H7 (cell line): ENCODE results near the gene CRYGA. TPM values are rescaled to one million over a fixed set of nuclear protein-coding genes. Genes with fewer than 3 reads are reported as not detected.

ENCODE experiments used
- DNase-seq: peaks from one replicate; pipeline ENCODE4 v3.0.0; 2012
- H3K27me3 ChIP-seq: 2 replicates; pipeline ENCODE4 v1.6.0; 2011; ENCODE audit warnings: mild to moderate bottlenecking, low read length; ENCODE audit not compliant: control insufficient read depth, insufficient read depth
- H3K36me3 ChIP-seq: replicated peaks from 2 replicates; pipeline ENCODE4 v1.5.1; 2011; ENCODE audit warnings: low read length; ENCODE audit not compliant: control insufficient read depth, insufficient read depth
- H3K4me3 ChIP-seq: 2 replicates; pipeline ENCODE4 v1.5.1; 2011; ENCODE audit warnings: low read depth, mild to moderate bottlenecking, control low read depth, low read length, moderate library complexity; ENCODE audit not compliant: insufficient read depth
- total RNA-seq: library from RNA; depleted of rRNA; stranded (reverse); fragments of >200 nt; shearing (Covaris generic); gene quantifications from 2 replicates; pipeline ENCODE4 v1.2.3, GENCODE V29; 2014; rRNA removed

Gene CRYGA
- not detected in 2 replicates for total RNA-seq

- DNase-seq, result no peak
- H3K4me3 ChIP-seq, result no peak within 1 kb of the TSS
- H3K27me3 ChIP-seq, result no peaks in the 10 kb centered on the region
- H3K36me3 ChIP-seq, result no peaks in the 10 kb centered on the region
Measured at GRCh38 chr2:208163489-208163888, at the start of gene CRYGA. TSS of gene CRYGA (minus strand) at chr2:208163589. CDS start at chr2:208163556, 33 bp downstream.

GRCh38 chr2:208210688-208211451 lies 47.5 kb upstream of the CRYGA start:
- no peaks in the 10 kb centered on the region for H3K27me3 ChIP-seq
- no peaks in the 10 kb centered on the region for H3K36me3 ChIP-seq
- no peak for DNase-seq
- H3K4me3 ChIP-seq, result no peak overlapping the region

GRCh38 chr2:208208335-208209085 lies 45.1 kb upstream of the CRYGA start:
- H3K4me3 ChIP-seq, result no peak overlapping the region
- no peaks in the 10 kb centered on the region for H3K36me3 ChIP-seq
- DNase-seq, result no peak
- H3K27me3 ChIP-seq, result no peaks in the 10 kb centered on the region

GRCh38 chr2:208207769-208208168 lies 44.4 kb upstream of the CRYGA start:
- DNase-seq, result no peak
- H3K4me3 ChIP-seq, result no peak overlapping the region
- H3K27me3 ChIP-seq, result no peaks in the 10 kb centered on the region
- no peaks in the 10 kb centered on the region for H3K36me3 ChIP-seq

GRCh38 chr2:208204166-208204565 lies 40.8 kb upstream of the CRYGA start:
- Histone ChIP-seq H3K36me3 (no peaks in the 10 kb centered on the region), H3K27me3 (no peaks in the 10 kb centered on the region), H3K4me3 (no peak overlapping the region)
- DNase-seq, result no peak

GRCh38 chr2:208195531-208195930 lies 32.1 kb upstream of the CRYGA start:
- no peaks in the 10 kb centered on the region for H3K36me3 ChIP-seq
- H3K4me3 ChIP-seq, result no peak overlapping the region
- no peaks in the 10 kb centered on the region for H3K27me3 ChIP-seq
- no peak for DNase-seq

- Histone ChIP-seq H3K36me3 (no peaks in the 10 kb centered on the region), H3K27me3 (no peaks in the 10 kb centered on the region), H3K4me3 (no peak overlapping the region)
- no peak for DNase-seq
Measured at GRCh38 chr2:208192611-208193236, 29.3 kb upstream of the CRYGA start.

- peak; percentile 24 for DNase-seq
Measured at GRCh38 chr2:208189810-208190503, 26.6 kb upstream of the CRYGA start, which contains the start of gene C2orf80. TSS of gene C2orf80 (minus strand) at chr2:208190030. CDS start at chr2:208186986, 3,044 bp downstream.

GRCh38 chr2:208189069-208189809 lies 25.9 kb upstream of the CRYGA start:
- no peaks in the 10 kb centered on the region for H3K36me3 ChIP-seq
- no peaks in the 10 kb centered on the region for H3K27me3 ChIP-seq
- DNase-seq, result no peak
- H3K4me3 ChIP-seq, result no peak overlapping the region

More at GRCh38 chr2:208189810-208190503, 26.6 kb upstream of the CRYGA start, which contains the start of gene C2orf80:
- H3K36me3 ChIP-seq, result no peaks in the 10 kb centered on the region
- H3K4me3 ChIP-seq, result no peak within 1 kb of the TSS
- H3K27me3 ChIP-seq, result no peaks in the 10 kb centered on the region

- no peaks in the 10 kb centered on the region for H3K36me3 ChIP-seq
- no peak overlapping the region for H3K4me3 ChIP-seq
- no peaks in the 10 kb centered on the region for H3K27me3 ChIP-seq
- peak; percentile 26 for DNase-seq
Measured at GRCh38 chr2:208186893-208187292, 23.5 kb upstream of the CRYGA start.

- DNase-seq, result peak; percentile 28
- Histone ChIP-seq H3K27me3 (no peaks in the 10 kb centered on the region), H3K4me3 (no peak overlapping the region), H3K36me3 (no peaks in the 10 kb centered on the region)
Measured at GRCh38 chr2:208186465-208186864, 23.1 kb upstream of the CRYGA start.

- no peaks in the 10 kb centered on the region for H3K27me3 ChIP-seq
- DNase-seq, result peak; percentile 39
- no peaks in the 10 kb centered on the region for H3K36me3 ChIP-seq
- H3K4me3 ChIP-seq, result peak overlapping the region; percentile 28
Measured at GRCh38 chr2:208183972-208184705, 20.8 kb upstream of the CRYGA start.

GRCh38 chr2:208183526-208183925 lies 20.1 kb upstream of the CRYGA start:
- peak; percentile 69 for DNase-seq
- peak overlapping the region; percentile 28 for H3K4me3 ChIP-seq
- no peaks in the 10 kb centered on the region for H3K27me3 ChIP-seq
- no peaks in the 10 kb centered on the region for H3K36me3 ChIP-seq
